Ovary (tissue), 1 donor: ENCODE measurements around the gene CACNA1H.

ENCODE experiments used
- EP300 ChIP-seq: sonication (generic); formaldehyde crosslinking; IDR thresholded peaks from one replicate; pipeline ENCODE4 v1.6.1; 2017; ENCODE audit warnings: antibody characterized with exemption
- POLR2A ChIP-seq: fragments of 450-650 bp; IDR thresholded peaks from one replicate; pipeline ENCODE4 v1.6.1; 2017; ENCODE audit warnings: antibody characterized with exemption, mild to moderate bottlenecking, moderate library complexity

DNA sequence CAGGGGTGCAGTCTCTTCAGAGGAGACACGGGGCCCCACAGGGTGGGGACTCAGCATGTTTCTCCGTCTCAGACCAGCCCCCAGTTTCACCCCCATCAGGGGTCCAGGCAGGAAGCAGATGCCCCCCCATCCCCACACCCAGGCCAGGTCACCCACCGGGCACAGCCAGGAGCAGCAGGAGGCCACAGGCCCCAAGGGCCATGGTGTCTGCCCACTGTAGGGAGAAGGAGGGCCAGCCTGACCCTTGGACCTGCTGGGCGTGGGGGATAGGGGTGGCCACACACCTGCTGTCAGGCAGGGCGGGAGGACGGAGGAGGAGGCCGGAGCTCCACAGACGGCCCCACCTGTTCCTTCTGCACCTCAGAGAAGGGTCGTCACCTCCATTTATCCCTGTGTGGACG is 72.1 kb downstream of the CACNA1H start, which contains the start of gene TPSG1:
- TF ChIP-seq POLR2A = no peak
- TF ChIP-seq EP300 = no peak
